CD14-positive monocyte (primary cell): ENCODE results near the gene MPP7. TPM values are rescaled to one million over a fixed set of nuclear protein-coding genes. Genes with fewer than 3 reads are reported as not detected.

Source experiments
- DNase-seq, 3 donors: peaks; one replicate each; pipeline ENCODE4 v3.0.0-alpha.2; 2011 to 2022
- H2AFZ ChIP-seq: 2 replicates; pipeline ENCODE4 v1.6.0; 2012; ENCODE audit warnings: mild to moderate bottlenecking, low read depth, low read length, inconsistent platforms; ENCODE audit not compliant: insufficient read depth, poor library complexity, severe bottlenecking
- H3K27ac ChIP-seq, 2 donors: 1 replicate in 1 of 2; 2 replicates in 1 of 2; pipeline ENCODE4 v1.5.1; 2012 to 2013; ENCODE audit warnings: low read length in 2 of 2, control low read depth in 1 of 2, inconsistent platforms in 1 of 2, low read depth in 1 of 2, mild to moderate bottlenecking in 1 of 2
- H3K27me3 ChIP-seq, 2 donors: one replicate each; pipeline versions ENCODE4 v1.6.0 to v1.6.1; 2011 to 2013; ENCODE audit warnings: low read length in 2 of 2; ENCODE audit not compliant: control insufficient read depth in 2 of 2, insufficient read depth in 2 of 2
- H3K36me3 ChIP-seq, 2 donors: replicated peaks in 1 of 2; 1 replicate in 1 of 2; 2 replicates in 1 of 2; pipeline versions ENCODE4 v1.5.1 to v1.6.1; 2012 to 2013; ENCODE audit warnings: low read length in 2 of 2, control low read depth in 1 of 2, inconsistent platforms in 1 of 2, mild to moderate bottlenecking in 1 of 2; ENCODE audit not compliant: insufficient read depth in 2 of 2, control insufficient read depth in 1 of 2
- H3K4me1 ChIP-seq, 2 donors: 1 replicate in 1 of 2; 2 replicates in 1 of 2; pipeline versions ENCODE4 v1.5.1 to v1.6.1; 2012 to 2013; ENCODE audit warnings: low read length in 2 of 2, control low read depth in 1 of 2, inconsistent platforms in 1 of 2, mild to moderate bottlenecking in 1 of 2, moderate library complexity in 1 of 2; ENCODE audit not compliant: insufficient read depth in 2 of 2, control insufficient read depth in 1 of 2
- H3K4me2 ChIP-seq: replicated peaks from 2 replicates; pipeline ENCODE3; 2012; ENCODE audit warnings: low read length, moderate library complexity, mild to moderate bottlenecking; ENCODE audit not compliant: poor library complexity, severe bottlenecking; ENCODE audit errors: extremely low read depth
- H3K4me3 ChIP-seq, 3 experiments: fragments of 200-600 bp in 1 of 3; sonication (generic) in 1 of 3; replicated peaks in 1 of 3; 1 replicate in 2 of 3; 2 replicates in 1 of 3; pipeline ENCODE4 v1.5.1; 2011 to 2013; ENCODE audit warnings: low read length in 3 of 3, mild to moderate bottlenecking in 3 of 3, control low read depth in 2 of 3, low read depth in 2 of 3, inconsistent platforms in 1 of 3, moderate library complexity in 1 of 3
- H3K79me2 ChIP-seq: 2 replicates; pipeline ENCODE4 v1.6.0; 2012; ENCODE audit warnings: mild to moderate bottlenecking, control low read depth, inconsistent platforms, low read length, moderate library complexity; ENCODE audit not compliant: insufficient read depth
- H3K9ac ChIP-seq: 2 replicates; pipeline ENCODE4 v1.6.0; 2017; ENCODE audit warnings: low read length, mild to moderate bottlenecking; ENCODE audit not compliant: insufficient read depth, poor library complexity, severe bottlenecking
- H3K9me3 ChIP-seq, 2 donors: replicated peaks in 1 of 2; 1 replicate in 1 of 2; 2 replicates in 1 of 2; pipeline versions ENCODE4 v1.5.1 to v1.6.1; 2012 to 2013; ENCODE audit warnings: low read length in 2 of 2, control low read depth in 1 of 2; ENCODE audit not compliant: control insufficient read depth in 1 of 2, insufficient read depth in 1 of 2
- H4K20me1 ChIP-seq: 2 replicates; pipeline ENCODE4 v1.6.0; 2012; ENCODE audit warnings: mild to moderate bottlenecking, low read length, control low read depth, moderate library complexity; ENCODE audit not compliant: insufficient read depth
- H3K27ac Mint-ChIP-seq, 7 donors: one replicate each; pipeline ENCODE4 v1.8.0; 2020; ENCODE audit warnings: mild to moderate bottlenecking in 7 of 7, mixed read lengths in 7 of 7, moderate library complexity in 6 of 7, inconsistent platforms in 2 of 7
- H3K27me3 Mint-ChIP-seq, 3 donors: one replicate each; pipeline ENCODE4 v1.8.0; 2021 to 2022; ENCODE audit warnings: low read depth in 3 of 3, mild to moderate bottlenecking in 3 of 3, mixed read lengths in 3 of 3, moderate library complexity in 3 of 3, inconsistent platforms in 1 of 3
- H3K36me3 Mint-ChIP-seq, 2 donors: one replicate each; pipeline ENCODE4 v1.8.0; 2020; ENCODE audit warnings: mixed read lengths in 2 of 2, inconsistent platforms in 1 of 2, mild to moderate bottlenecking in 1 of 2
- H3K4me1 Mint-ChIP-seq: one replicate; pipeline ENCODE4 v1.8.0; 2020; ENCODE audit warnings: mild to moderate bottlenecking, mixed read lengths
- H3K4me3 Mint-ChIP-seq, 2 donors: one replicate each; pipeline ENCODE4 v1.8.0; 2020; ENCODE audit warnings: mild to moderate bottlenecking in 2 of 2, mixed read lengths in 2 of 2, moderate library complexity in 1 of 2
- H3K9me3 Mint-ChIP-seq, 7 donors: one replicate each; pipeline ENCODE4 v1.8.0; 2020 to 2022; ENCODE audit warnings: mixed read lengths in 7 of 7, mild to moderate bottlenecking in 6 of 7, moderate library complexity in 6 of 7, inconsistent platforms in 2 of 7
- WGBS: methylation state at CpG from one replicate; pipeline ENCODE4 v1.1.5; 2013; ENCODE audit warnings: missing lambda C conversion rate; ENCODE audit not compliant: insufficient coverage; 5-methylcytosine and 5-hydroxymethylcytosine counted together
- intact Hi-C, 2 donors: fragments of 100-400 bp; cut with micrococcal nuclease; formaldehyde crosslinking; loops; one replicate each; pipeline versions ENCODE4 v1.15.0 to v1.15.1; 2023
- polyA plus RNA-seq, 3 donors: library from polyadenylated mRNA; depleted of rRNA in 1 of 3; unstranded in 2 of 3; stranded (reverse) in 1 of 3; fragments of 300-500 nt in 2 of 3; fragments of >200 nt in 1 of 3; fragmentation: Illumina TruSeq in 2 of 3; gene quantifications; 1 replicate in 2 of 3; 2 replicates in 1 of 3; pipeline ENCODE4 v1.2.3, GENCODE V29; 2012 to 2021
- TF ChIP-seq, protein P1 (sequence below): fragments of 200-600 bp; IDR thresholded peaks from one replicate; pipeline ENCODE4 v1.8.0; 2022; ENCODE audit warnings: antibody characterized with exemption, mild to moderate bottlenecking

Gene MPP7
- polyA plus RNA-seq, 3 donors = 17.3 to 48.3 (median 33.6) TPM

- peaks cover 9 to 11% of the 10 kb centered on the region in 2 donors for H3K4me1 ChIP-seq
- no peak overlapping the region for H2AFZ ChIP-seq
- WGBS = 100% methylated on average over 1 of the region's 5 CpGs
- H3K9me3 Mint-ChIP-seq = no peaks in the 10 kb centered on the region
- H3K4me3 Mint-ChIP-seq = no peak overlapping the region
- H3K27ac Mint-ChIP-seq = peak overlapping the region in 1 of 7 donors; percentile 62
- H3K4me2 ChIP-seq = no peak overlapping the region
- peaks cover 93% of the 10 kb centered on the region for H3K79me2 ChIP-seq
- no peaks in the 10 kb centered on the region for H3K27me3 ChIP-seq
- DNase-seq = no peak
- no peaks in the 10 kb centered on the region for H3K9me3 ChIP-seq
- no peak overlapping the region for H3K4me3 ChIP-seq
- no peak overlapping the region for H3K9ac ChIP-seq
- TF ChIP-seq, protein P1, sequence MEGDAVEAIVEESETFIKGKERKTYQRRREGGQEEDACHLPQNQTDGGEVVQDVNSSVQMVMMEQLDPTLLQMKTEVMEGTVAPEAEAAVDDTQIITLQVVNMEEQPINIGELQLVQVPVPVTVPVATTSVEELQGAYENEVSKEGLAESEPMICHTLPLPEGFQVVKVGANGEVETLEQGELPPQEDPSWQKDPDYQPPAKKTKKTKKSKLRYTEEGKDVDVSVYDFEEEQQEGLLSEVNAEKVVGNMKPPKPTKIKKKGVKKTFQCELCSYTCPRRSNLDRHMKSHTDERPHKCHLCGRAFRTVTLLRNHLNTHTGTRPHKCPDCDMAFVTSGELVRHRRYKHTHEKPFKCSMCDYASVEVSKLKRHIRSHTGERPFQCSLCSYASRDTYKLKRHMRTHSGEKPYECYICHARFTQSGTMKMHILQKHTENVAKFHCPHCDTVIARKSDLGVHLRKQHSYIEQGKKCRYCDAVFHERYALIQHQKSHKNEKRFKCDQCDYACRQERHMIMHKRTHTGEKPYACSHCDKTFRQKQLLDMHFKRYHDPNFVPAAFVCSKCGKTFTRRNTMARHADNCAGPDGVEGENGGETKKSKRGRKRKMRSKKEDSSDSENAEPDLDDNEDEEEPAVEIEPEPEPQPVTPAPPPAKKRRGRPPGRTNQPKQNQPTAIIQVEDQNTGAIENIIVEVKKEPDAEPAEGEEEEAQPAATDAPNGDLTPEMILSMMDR = no peak
- peaks cover 39% of the 10 kb centered on the region for H3K4me1 Mint-ChIP-seq
- H3K27ac ChIP-seq = peak overlapping the region in 1 of 2 donors; percentile 27
- H3K27me3 Mint-ChIP-seq = peaks cover 0 to 2% (median 0%) of the 10 kb centered on the region in 3 donors
- intact Hi-C loops = no loop called here
- peaks cover 0 to 5% of the 10 kb centered on the region in 2 donors for H3K36me3 ChIP-seq
- peaks cover 8 to 19% of the 10 kb centered on the region in 2 donors for H3K36me3 Mint-ChIP-seq
- H4K20me1 ChIP-seq = peaks cover 94% of the 10 kb centered on the region
Measured at GRCh38 chr10:28282336-28282735, 20.5 kb downstream of the MPP7 start.

DNA sequence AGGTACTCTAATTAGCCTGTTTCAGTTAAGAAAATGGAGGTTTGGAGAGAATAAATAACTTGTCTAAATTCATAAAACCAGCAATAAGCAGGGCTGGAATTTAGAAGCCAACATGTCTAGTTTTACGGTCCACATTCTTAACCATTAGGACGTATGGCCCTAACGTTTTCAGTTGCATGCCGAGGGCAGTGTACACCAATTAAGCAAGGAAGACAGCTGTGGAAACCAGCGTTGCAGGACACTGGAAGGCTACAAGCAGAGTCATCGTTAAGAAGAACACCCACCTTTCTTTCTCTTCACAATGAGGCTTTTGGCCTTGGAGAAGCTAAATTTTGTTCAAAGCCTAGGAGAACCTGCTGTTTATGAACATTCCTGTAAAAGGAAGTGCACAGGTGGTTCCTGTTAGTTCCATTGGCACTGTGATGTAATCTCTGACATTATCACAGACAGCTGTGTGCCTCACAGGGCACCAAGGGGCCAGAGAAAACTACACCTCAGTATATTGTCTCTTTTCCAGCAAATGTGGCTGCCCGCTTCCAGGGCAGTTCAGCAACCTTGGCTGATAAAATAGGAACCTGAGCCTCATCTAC lies 21.0 kb downstream of the MPP7 start:
- Histone ChIP-seq H3K4me1 (peaks cover 9 to 11% of the 10 kb centered on the region in 2 donors), H3K36me3 (peaks cover 0 to 5% of the 10 kb centered on the region in 2 donors), H3K9me3 (no peaks in the 10 kb centered on the region), H3K4me2 (no peak overlapping the region), H3K4me3 (no peak overlapping the region), H2AFZ (no peak overlapping the region), H3K27ac (peak overlapping the region in 1 of 2 donors; percentile 27), H3K79me2 (peaks cover 89% of the 10 kb centered on the region), H3K27me3 (no peaks in the 10 kb centered on the region), H4K20me1 (peaks cover 92% of the 10 kb centered on the region), H3K9ac (no peak overlapping the region)
- WGBS = 56% methylated on average over 3 of the region's 7 CpGs
- Mint-ChIP-seq H3K36me3 (peaks cover 6 to 19% of the 10 kb centered on the region in 2 donors), H3K9me3 (no peaks in the 10 kb centered on the region), H3K27ac (peak overlapping the region in 1 of 7 donors; percentile 50), H3K27me3 (peaks cover 0 to 2% (median 0%) of the 10 kb centered on the region in 3 donors), H3K4me3 (no peak overlapping the region), H3K4me1 (peaks cover 37% of the 10 kb centered on the region)
- intact Hi-C loops = no loop called here
- DNase-seq = no peak
- TF ChIP-seq, protein P1 = no peak
